ENCODE data around the gene NUCKS1.

- TF ChIP-seq ATF2 (IDR thresholded peaks at IDR 0.05; ENCODE audit: low read length), result no peak
- TF ChIP-seq CTCF (IDR thresholded peaks at IDR 0.05; ENCODE audit: control extremely low read depth in 1 of 3, insufficient read depth in 1 of 3, low read depth in 1 of 3, low read length in 3 of 3), result no peak
- no peak for TF ChIP-seq POLR2AphosphoS5 (IDR thresholded peaks at IDR 0.05; ENCODE audit: low read depth, low read length)
- TF ChIP-seq HDAC2 (IDR thresholded peaks at IDR 0.05; ENCODE audit: borderline replicate concordance in 1 of 2, low read depth in 2 of 2, low read length in 2 of 2), result no peak
- TF ChIP-seq JUND (IDR thresholded peaks at IDR 0.05; ENCODE audit: low read length), result no peak
- TF ChIP-seq SIN3A (conservative IDR thresholded peaks at IDR 0.05 in 1 of 2, IDR thresholded peaks at IDR 0.05 in 1 of 2; ENCODE audit: low read depth in 1 of 2, low read length in 2 of 2), result no peak
- no peak for TF ChIP-seq SRF (IDR thresholded peaks at IDR 0.05; ENCODE audit: low read depth, low read length)
Observed at GRCh38 chr1:205785446-205785845, 35.5 kb upstream of the NUCKS1 start.

Measured in H1 (cell line).